Right ventricle myocardium inferior (tissue), 1 donor: Measurements from ENCODE around the gene INSRR. TPM values are rescaled to one million over a fixed set of nuclear protein-coding genes. Genes with fewer than 3 reads are reported as not detected.

Experiments used
- ATAC-seq: fragments of 200-7000 bp; cut with Tn5 transposase; one replicate; pipeline ENCODE4 v1.9.1; 2020; ENCODE audit warnings: mild to moderate bottlenecking, moderate library complexity
- DNase-seq: peaks from one replicate; pipeline ENCODE4 v3.0.0; 2021; ENCODE audit errors: missing footprints
- intact Hi-C: fragments of 100-400 bp; cut with DNase I; formaldehyde crosslinking; loops from one replicate; pipeline ENCODE4 v1.11.0; 2022
- long read RNA-seq: library from polyadenylated mRNA; unstranded; transcript quantifications from one replicate; pipeline ENCODE4 v2.0.0, GENCODE V29; 2021
- total RNA-seq: library from RNA; stranded (reverse); fragmentation: NEBNext Ultra II Directional; extraction: Animal tissue kit (Norgen Biotek cat#: 25700); gene quantifications from one replicate; pipeline ENCODE4 v1.2.1, GENCODE V29; 2021
- donor health status: DM: no; HTN: yes; CAD: no; lungs with severe emphysema.

INSRR gene
- total RNA-seq, result 0.46 TPM
- long read RNA-seq, result 0 reads

- no peak for DNase-seq
These were observed at the start of gene INSRR for GRCh38 chr1:156858959-156859522. Gene INSRR, minus strand, starts transcription at chr1:156859117. Its CDS starts 496 bp downstream, at chr1:156858621.

GRCh38 chr1:156908541-156908940, 49.6 kb upstream of the INSRR start:
- DNase-seq, result no peak
- no peak for ATAC-seq
- intact Hi-C loops, result no loop called here

More at GRCh38 chr1:156858959-156859522, at the start of gene INSRR:
- peak; percentile 43 for ATAC-seq
- intact Hi-C loops, result no loop called here

- DNase-seq, result peak; percentile 64
- ATAC-seq, result no peak
These were observed 47.4 kb upstream of the INSRR start for GRCh38 chr1:156906206-156906906.

GRCh38 chr1:156905651-156906050, 46.7 kb upstream of the INSRR start:
- DNase-seq (no peak), ATAC-seq (no peak)
- intact Hi-C loops, result no loop called here

More at GRCh38 chr1:156906206-156906906, 47.4 kb upstream of the INSRR start:
- intact Hi-C loops, result no loop called here

- intact Hi-C loops, result no loop called here
- ATAC-seq (no peak), DNase-seq (no peak)
These were observed 46.3 kb upstream of the INSRR start for GRCh38 chr1:156905176-156905575.

- ATAC-seq (peak; percentile 27), DNase-seq (peak; percentile 62)
- intact Hi-C loops, result no loop called here
These were observed 45.5 kb upstream of the INSRR start for GRCh38 chr1:156904187-156904959.

- DNase-seq (peak; percentile 50), ATAC-seq (no peak)
- intact Hi-C loops, result no loop called here
These were observed 44.6 kb upstream of the INSRR start for GRCh38 chr1:156903328-156904091.

- DNase-seq (peak; percentile 28), ATAC-seq (no peak)
- intact Hi-C loops, result no loop called here
These were observed 43.3 kb upstream of the INSRR start for GRCh38 chr1:156901966-156902915.

- intact Hi-C loops, result no loop called here
- peak; percentile 63 for DNase-seq
- ATAC-seq, result no peak
These were observed 42.6 kb upstream of the INSRR start for GRCh38 chr1:156901590-156901900.

- ATAC-seq (no peak), DNase-seq (no peak)
- intact Hi-C loops, result no loop called here
These were observed 42.1 kb upstream of the INSRR start for GRCh38 chr1:156900896-156901589.

- no peak for ATAC-seq
- DNase-seq, result peak; percentile 53
- intact Hi-C loops, result loop anchor here (10.0 kb wide), 1 partner anchor 175 kb away; no protein-coding TSS in a partner anchor
These were observed 41.2 kb upstream of the INSRR start for GRCh38 chr1:156899956-156900718.

GRCh38 chr1:156898971-156899664, 40.2 kb upstream of the INSRR start:
- intact Hi-C loops, result loop anchor here (10.0 kb wide), 1 partner anchor 176 kb away; no protein-coding TSS in a partner anchor

GRCh38 chr1:156898161-156898566, 39.2 kb upstream of the INSRR start:
- peak; percentile 33 for ATAC-seq
- intact Hi-C loops, result loop anchor here (10.0 kb wide), 1 partner anchor 177 kb away; no protein-coding TSS in a partner anchor
- DNase-seq, result peak; percentile 82

More at GRCh38 chr1:156898971-156899664, 40.2 kb upstream of the INSRR start:
- DNase-seq (peak; percentile 11), ATAC-seq (no peak)

GRCh38 chr1:156897078-156897825, 38.3 kb upstream of the INSRR start:
- ATAC-seq (no peak), DNase-seq (peak; percentile 67)
- intact Hi-C loops, result loop anchor here (10.0 kb wide), 1 partner anchor 178 kb away; no protein-coding TSS in a partner anchor

GRCh38 chr1:156896490-156897033, 37.6 kb upstream of the INSRR start:
- peak; percentile 55 for DNase-seq
- ATAC-seq, result no peak
- intact Hi-C loops, result loop anchor here (10.0 kb wide), 1 partner anchor 178 kb away; no protein-coding TSS in a partner anchor
